Mucosa of descending colon (tissue), 3 donors: ENCODE data around the gene RPL36AL. TPM values are rescaled to one million over a fixed set of nuclear protein-coding genes. Genes with fewer than 3 reads are reported as not detected.

ENCODE experiments used
- ATAC-seq: fragments of 200-7000 bp; cut with Tn5 transposase; one replicate; pipeline ENCODE4 v1.9.1; 2020; ENCODE audit warnings: mild to moderate bottlenecking, moderate library complexity
- DNase-seq, 3 donors: peaks; one replicate each; pipeline ENCODE4 v3.0.0-alpha.2; 2020
- H3K36me3 ChIP-seq: fragments of 200-600 bp; one replicate; pipeline ENCODE4 v1.8.0; 2021; ENCODE audit warnings: low read depth, mild to moderate bottlenecking
- H3K4me1 ChIP-seq: fragments of 200-600 bp; one replicate; pipeline ENCODE4 v1.8.0; 2021; ENCODE audit warnings: low read depth, mild to moderate bottlenecking
- H3K4me3 ChIP-seq: fragments of 200-600 bp; one replicate; pipeline ENCODE4 v1.8.0; 2021; ENCODE audit warnings: mild to moderate bottlenecking
- H3K9me3 ChIP-seq: fragments of 200-600 bp; one replicate; pipeline ENCODE4 v1.8.0; 2021; ENCODE audit warnings: mild to moderate bottlenecking
- intact Hi-C, 2 donors: fragments of 100-400 bp; cut with DNase I in 1 of 2; cut with micrococcal nuclease in 1 of 2; formaldehyde crosslinking; loops; one replicate each; pipeline versions ENCODE4 v1.11.0 to v1.11.1; 2022; cut with DNase I, micrococcal nuclease
- total RNA-seq, 3 donors: library from RNA; stranded (reverse); fragmentation: NEBNext Ultra II Directional in 2 of 3; extraction: Animal tissue kit (Norgen Biotek cat#: 25700) in 2 of 3; gene quantifications; one replicate each; pipeline versions ENCODE4 v1.2.1 to v1.2.4, GENCODE V29; 2021 to 2023
- TF ChIP-seq, protein P1 (sequence below): fragments of 200-600 bp; IDR thresholded peaks from one replicate; pipeline ENCODE4 v1.8.0; 2022; ENCODE audit warnings: antibody characterized with exemption, mild to moderate bottlenecking
- donor health status: DM: no; HTN: no; CAD: no; lungs with moderate emphysema.
- donor health status: DM: no; HTN: no; CAD: no.
- donor health status: DM: no; HTN: yes; CAD: no.

Gene RPL36AL
- total RNA-seq, 3 donors from 2014 or later: 146 to 197 (median 178) TPM

DNA sequence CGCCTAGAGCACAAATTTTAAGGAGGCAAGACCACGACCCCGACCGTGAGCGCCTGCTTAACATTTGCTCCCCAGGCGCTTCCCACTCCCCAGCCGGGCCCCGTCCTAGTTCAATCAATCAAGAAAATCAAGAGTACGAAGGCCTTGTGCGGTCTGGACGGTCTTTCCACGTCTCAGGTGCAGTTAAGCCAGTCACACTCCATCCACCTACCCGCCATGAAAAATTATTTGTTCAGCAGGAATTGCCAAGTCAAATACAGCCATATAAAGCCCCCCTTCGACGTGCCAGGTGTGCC is 22.3 kb downstream of the RPL36AL start:
- Histone ChIP-seq H3K4me3 (peak overlapping the region; percentile 78), H3K36me3 (no peaks in the 10 kb centered on the region), H3K4me1 (peaks cover 23% of the 10 kb centered on the region), H3K9me3 (no peaks in the 10 kb centered on the region)
- ATAC-seq (peak; percentile 3), DNase-seq (peak in 1 of 3 donors; percentile 61)
- TF ChIP-seq, protein P1, sequence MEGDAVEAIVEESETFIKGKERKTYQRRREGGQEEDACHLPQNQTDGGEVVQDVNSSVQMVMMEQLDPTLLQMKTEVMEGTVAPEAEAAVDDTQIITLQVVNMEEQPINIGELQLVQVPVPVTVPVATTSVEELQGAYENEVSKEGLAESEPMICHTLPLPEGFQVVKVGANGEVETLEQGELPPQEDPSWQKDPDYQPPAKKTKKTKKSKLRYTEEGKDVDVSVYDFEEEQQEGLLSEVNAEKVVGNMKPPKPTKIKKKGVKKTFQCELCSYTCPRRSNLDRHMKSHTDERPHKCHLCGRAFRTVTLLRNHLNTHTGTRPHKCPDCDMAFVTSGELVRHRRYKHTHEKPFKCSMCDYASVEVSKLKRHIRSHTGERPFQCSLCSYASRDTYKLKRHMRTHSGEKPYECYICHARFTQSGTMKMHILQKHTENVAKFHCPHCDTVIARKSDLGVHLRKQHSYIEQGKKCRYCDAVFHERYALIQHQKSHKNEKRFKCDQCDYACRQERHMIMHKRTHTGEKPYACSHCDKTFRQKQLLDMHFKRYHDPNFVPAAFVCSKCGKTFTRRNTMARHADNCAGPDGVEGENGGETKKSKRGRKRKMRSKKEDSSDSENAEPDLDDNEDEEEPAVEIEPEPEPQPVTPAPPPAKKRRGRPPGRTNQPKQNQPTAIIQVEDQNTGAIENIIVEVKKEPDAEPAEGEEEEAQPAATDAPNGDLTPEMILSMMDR: no peak
- intact Hi-C loops: no loop called here

DNA sequence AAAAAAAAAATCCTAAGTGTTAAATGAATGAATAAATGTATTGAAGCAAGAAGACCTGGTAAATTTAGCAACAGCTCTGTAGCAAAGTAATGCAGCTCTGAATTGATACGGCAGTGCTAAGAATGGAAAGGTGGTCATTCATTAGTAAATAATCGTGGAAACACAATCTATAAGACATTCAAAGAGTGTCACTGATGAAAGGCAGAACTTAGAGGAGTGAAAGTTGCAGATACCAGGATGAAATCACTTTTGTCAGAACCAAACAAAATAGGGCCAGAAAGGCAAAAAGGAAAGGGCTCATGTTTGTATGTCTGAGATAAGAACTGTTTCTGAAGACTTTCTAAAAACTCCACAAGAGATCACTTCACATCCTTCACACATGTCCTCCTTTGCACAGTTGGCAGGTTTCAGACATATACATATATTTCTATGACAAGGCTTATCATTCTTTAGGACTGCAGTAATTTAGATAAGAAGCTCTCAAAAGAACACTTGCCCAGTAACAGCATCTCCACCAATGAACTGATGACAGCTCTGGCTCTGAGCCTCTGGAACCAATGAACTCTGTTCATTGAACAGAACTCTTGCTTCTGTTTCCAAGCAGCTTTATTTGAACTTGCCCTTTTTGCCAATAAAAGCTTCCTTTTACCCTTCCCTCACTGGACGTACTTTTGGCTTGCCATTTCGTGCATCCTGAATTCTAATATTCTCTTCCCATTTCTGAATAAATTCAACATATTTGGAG is 25.9 kb downstream of the RPL36AL start:
- ATAC-seq (peak; percentile 62), DNase-seq (peak in 1 of 3 donors; percentile 80)
- Histone ChIP-seq H3K36me3 (no peaks in the 10 kb centered on the region), H3K9me3 (no peaks in the 10 kb centered on the region), H3K4me3 (no peak overlapping the region), H3K4me1 (peaks cover 23% of the 10 kb centered on the region)
- intact Hi-C loops: no loop called here
- TF ChIP-seq, protein P1: no peak

DNA sequence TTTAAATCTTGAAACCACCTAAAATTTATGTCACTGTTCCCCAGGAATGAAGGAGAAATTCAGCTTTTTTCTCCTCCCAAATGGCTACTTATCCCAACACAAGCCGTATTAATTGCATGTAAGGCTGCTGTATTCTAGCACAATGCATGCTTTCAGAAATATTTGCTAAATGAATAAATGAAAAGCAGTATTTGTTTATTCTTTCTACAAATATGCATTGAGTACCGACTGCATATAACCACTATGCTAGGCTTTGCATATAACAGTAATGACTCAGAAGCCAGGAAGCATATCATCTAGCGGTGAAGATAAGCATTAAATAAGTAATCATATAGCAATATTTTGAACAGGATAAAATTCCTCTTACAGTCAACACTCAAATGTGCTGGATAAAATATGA is 27.4 kb downstream of the RPL36AL start:
- no peak for ATAC-seq
- Histone ChIP-seq H3K4me1 (peaks cover 23% of the 10 kb centered on the region), H3K9me3 (no peaks in the 10 kb centered on the region), H3K36me3 (no peaks in the 10 kb centered on the region), H3K4me3 (no peak overlapping the region)
- TF ChIP-seq, protein P1: no peak
- no peak for DNase-seq
- intact Hi-C loops: no loop called here

DNA sequence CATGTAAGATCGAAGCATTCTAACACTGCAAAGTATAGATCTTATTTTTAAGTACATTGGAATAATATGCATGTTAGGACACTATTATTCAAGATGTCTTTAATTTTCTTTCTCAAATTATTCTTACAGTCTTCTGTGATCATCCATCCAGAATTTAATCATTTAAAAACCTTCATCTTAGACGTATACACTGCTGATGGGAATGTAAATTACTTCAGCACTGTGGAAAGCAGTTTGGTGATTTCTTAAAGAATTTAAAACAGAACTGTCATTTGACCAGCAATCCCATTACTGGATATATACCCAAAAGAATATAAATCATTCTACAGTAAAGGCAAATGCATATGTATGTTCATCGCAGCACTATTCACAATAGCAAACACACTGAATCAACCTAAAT is 31.0 kb downstream of the RPL36AL start:
- Histone ChIP-seq H3K9me3 (no peaks in the 10 kb centered on the region), H3K4me1 (peaks cover 15% of the 10 kb centered on the region), H3K36me3 (peaks cover 4% of the 10 kb centered on the region), H3K4me3 (no peak overlapping the region)
- TF ChIP-seq, protein P1: no peak
- intact Hi-C loops: no loop called here
- no peak for ATAC-seq
- DNase-seq: no peak

DNA sequence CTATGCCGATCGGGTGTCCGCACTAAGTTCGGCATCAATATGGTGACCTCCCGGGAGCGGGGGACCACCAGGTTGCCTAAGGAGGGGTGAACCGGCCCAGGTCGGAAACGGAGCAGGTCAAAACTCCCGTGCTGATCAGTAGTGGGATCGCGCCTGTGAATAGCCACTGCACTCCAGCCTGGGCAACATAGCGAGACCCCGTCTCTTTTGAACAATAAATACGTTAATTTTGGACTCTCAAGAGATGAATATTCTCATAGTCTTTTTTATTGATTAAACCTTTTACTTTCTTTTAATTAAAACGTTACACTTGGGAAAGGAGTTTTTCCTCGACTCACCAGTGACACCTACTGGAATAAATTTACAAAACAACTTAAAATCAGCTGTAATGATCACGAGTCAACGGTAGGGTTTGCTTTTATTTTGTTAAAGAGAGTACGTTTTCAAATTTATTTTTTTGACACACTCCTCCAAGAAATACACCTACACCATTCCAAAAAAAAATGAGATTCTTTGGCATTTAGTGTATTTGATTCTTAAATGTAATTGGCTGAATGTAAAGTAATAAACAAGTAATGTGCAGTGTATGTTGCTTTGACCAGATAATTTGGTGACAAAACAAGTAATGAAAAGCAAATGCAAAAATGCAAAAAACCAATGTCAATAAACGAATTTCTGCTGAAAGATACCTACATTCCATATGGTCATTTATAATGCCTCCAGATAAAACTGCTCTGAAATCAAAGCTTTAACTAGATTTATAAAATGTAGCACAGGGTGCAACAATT is 33.6 kb downstream of the RPL36AL start:
- ATAC-seq (peak; percentile 64), DNase-seq (peak in 2 of 3 donors; percentile 52 to 53)
- Histone ChIP-seq H3K4me3 (no peak overlapping the region), H3K4me1 (peaks cover 14% of the 10 kb centered on the region), H3K9me3 (no peaks in the 10 kb centered on the region), H3K36me3 (peaks cover 4% of the 10 kb centered on the region)
- intact Hi-C loops: no loop called here
- TF ChIP-seq, protein P1: peak; percentile 61
